K562 (cell line): ENCODE data around the gene SULT1B1.

Source experiments
- CTCF ChIP-seq, 3 experiments: IDR thresholded peaks in 2 of 3; conservative IDR thresholded peaks in 1 of 3; 2 replicates each; pipeline ENCODE4 v1.5.1; 2011 to 2012; ENCODE audit warnings: low read length in 3 of 3, mild to moderate bottlenecking in 3 of 3, control low read depth in 2 of 3, improper control_type of control experiment in 1 of 3, inconsistent platforms in 1 of 3, low read depth in 1 of 3, mixed read lengths in 1 of 3, moderate library complexity in 1 of 3; ENCODE audit not compliant: insufficient read depth in 2 of 3
- TF ChIP-seq, protein P1 (sequence below): IDR thresholded peaks from 2 replicates; pipeline ENCODE4 v1.6.1; 2012; ENCODE audit warnings: low read depth, low read length, improper control_type of control experiment, borderline replicate concordance

DNA sequence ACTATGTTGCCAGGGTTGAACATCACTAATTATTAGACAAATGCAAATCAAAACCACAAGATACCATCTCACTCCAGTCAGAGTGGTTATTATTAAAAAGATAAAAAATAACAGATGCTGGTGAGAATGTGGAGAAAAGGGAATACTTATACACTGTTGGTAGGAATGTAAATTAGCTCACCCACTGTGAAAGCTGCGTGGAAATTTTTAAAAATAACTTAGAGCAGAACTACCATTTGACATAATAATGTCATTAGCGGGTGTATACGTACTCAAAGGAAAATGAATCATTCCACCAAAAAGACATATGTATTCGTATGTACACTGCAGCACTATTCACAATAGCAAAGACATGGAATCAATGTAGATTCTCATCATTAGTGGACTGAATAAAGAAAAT lies 58.7 kb downstream of the SULT1B1 start:
- TF ChIP-seq, protein P1, sequence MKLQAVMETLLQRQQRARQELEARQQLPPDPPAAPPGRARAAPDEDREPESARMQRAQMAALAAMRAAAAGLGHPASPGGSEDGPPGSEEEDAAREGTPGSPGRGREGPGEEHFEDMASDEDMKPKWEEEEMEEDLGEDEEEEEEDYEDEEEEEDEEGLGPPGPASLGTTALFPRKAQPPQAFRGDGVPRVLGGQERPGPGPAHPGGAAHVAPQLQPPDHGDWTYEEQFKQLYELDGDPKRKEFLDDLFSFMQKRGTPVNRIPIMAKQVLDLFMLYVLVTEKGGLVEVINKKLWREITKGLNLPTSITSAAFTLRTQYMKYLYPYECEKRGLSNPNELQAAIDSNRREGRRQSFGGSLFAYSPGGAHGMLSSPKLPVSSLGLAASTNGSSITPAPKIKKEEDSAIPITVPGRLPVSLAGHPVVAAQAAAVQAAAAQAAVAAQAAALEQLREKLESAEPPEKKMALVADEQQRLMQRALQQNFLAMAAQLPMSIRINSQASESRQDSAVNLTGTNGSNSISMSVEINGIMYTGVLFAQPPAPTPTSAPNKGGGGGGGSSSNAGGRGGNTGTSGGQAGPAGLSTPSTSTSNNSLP = no peak
- no peak for TF ChIP-seq CTCF (IDR thresholded peaks at IDR 0.05 in 2 of 3, conservative IDR thresholded peaks at IDR 0.05 in 1 of 3; ENCODE audit: insufficient read depth in 2 of 3, low read depth in 1 of 3, low read length in 3 of 3)
